Colonic mucosa (tissue), 4 donors: Measurements from ENCODE around the gene RHEX. TPM values are rescaled to one million over a fixed set of nuclear protein-coding genes. Genes with fewer than 3 reads are reported as not detected.
A peak's percentile ranks its signal among the peaks of the same experiment; 100 is the strongest.

ENCODE experiments used
- DNase-seq: peaks from one replicate; pipeline ENCODE4 v3.0.0-alpha.2; 2020
- H3K27ac ChIP-seq: fragments of 200-600 bp; one replicate; pipeline ENCODE4 v1.8.0; 2021
- H3K27me3 ChIP-seq: fragments of 200-600 bp; one replicate; pipeline ENCODE4 v1.8.0; 2021
- H3K36me3 ChIP-seq: fragments of 200-600 bp; one replicate; pipeline ENCODE4 v1.8.0; 2021
- H3K4me1 ChIP-seq: fragments of 200-600 bp; one replicate; pipeline ENCODE4 v1.8.0; 2021; ENCODE audit warnings: mild to moderate bottlenecking
- H3K4me3 ChIP-seq: fragments of 200-600 bp; one replicate; pipeline ENCODE4 v1.8.0; 2021
- H3K9ac ChIP-seq, 2 donors: one replicate each; pipeline ENCODE4 v1.7.0; 2013; ENCODE audit warnings: control low read depth in 2 of 2, low read depth in 2 of 2, low read length in 2 of 2
- H3K9me3 ChIP-seq: fragments of 200-600 bp; one replicate; pipeline ENCODE4 v1.8.0; 2021
- intact Hi-C: fragments of 100-400 bp; cut with DNase I; formaldehyde crosslinking; loops from one replicate; pipeline ENCODE4 v1.14.1; 2022
- total RNA-seq, 2 donors: library from RNA; stranded (reverse); fragmentation: NEBNext Ultra II Directional in 1 of 2; extraction: Animal tissue kit (Norgen Biotek cat#: 25700) in 1 of 2; gene quantifications; one replicate each; pipeline ENCODE4 v1.2.1, GENCODE V29; 2021
- TF ChIP-seq, protein P1 (sequence below): fragments of 200-600 bp; IDR thresholded peaks from one replicate; pipeline ENCODE4 v1.8.0; 2022; ENCODE audit warnings: antibody characterized with exemption, mild to moderate bottlenecking
- donor health status: healthy.
- donor health status: DM: no; HTN: no; CAD: no.
- donor health status: DM: no; HTN: no; CAD: no.

RHEX gene
- total RNA-seq, 2 donors from 2014 or later: 1.1 to 1.4 TPM

DNA sequence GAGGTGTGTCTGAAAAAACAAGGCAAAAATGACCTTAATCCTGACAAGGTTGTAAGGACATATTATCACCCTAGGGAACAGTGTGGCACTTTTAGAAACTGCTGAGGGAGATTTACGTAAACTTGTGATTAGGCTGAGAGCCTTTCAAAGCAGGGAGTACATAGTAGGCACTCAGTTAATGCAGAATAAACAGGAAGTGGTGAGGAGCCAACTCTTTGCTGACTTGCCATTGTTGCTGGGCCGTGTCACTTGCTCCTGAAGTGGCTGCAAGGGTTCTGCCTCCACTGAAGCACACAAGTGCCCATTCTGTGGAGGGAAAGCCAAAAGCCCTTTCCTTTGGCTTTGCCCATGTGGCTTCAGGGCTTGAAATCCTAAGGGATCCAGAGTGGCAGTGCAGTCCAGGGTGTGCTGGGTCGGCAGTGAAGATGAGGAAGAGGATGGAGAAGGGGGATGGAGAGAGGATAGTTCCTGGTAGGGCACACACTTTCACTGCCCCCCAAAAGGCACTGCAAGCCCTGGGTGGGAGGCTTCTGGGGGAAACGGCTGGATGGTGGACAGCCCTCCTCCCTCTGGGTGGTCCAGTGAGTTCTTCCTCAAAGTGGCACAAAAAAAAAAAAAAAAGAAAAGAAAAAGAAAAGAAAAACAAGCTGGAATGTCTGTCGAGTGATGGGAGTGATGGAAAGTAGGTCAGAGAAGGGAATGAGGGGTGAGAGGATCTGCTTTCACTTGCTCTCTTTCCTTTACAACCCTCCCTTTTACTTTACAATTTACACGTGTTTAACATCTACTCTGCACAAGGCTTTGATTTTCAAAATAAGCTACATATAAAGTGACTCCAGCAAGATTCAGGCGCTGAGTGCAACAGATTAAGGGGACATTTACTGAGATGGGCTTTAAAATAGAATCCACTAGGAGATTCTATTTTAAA, 13.7 kb upstream of the RHEX start:
- H3K27me3 ChIP-seq: no peaks in the 10 kb centered on the region
- no peaks in the 10 kb centered on the region for H3K9me3 ChIP-seq
- H3K27ac ChIP-seq: no peak overlapping the region
- H3K4me1 ChIP-seq: no peaks in the 10 kb centered on the region
- TF ChIP-seq, protein P1, sequence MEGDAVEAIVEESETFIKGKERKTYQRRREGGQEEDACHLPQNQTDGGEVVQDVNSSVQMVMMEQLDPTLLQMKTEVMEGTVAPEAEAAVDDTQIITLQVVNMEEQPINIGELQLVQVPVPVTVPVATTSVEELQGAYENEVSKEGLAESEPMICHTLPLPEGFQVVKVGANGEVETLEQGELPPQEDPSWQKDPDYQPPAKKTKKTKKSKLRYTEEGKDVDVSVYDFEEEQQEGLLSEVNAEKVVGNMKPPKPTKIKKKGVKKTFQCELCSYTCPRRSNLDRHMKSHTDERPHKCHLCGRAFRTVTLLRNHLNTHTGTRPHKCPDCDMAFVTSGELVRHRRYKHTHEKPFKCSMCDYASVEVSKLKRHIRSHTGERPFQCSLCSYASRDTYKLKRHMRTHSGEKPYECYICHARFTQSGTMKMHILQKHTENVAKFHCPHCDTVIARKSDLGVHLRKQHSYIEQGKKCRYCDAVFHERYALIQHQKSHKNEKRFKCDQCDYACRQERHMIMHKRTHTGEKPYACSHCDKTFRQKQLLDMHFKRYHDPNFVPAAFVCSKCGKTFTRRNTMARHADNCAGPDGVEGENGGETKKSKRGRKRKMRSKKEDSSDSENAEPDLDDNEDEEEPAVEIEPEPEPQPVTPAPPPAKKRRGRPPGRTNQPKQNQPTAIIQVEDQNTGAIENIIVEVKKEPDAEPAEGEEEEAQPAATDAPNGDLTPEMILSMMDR: no peak
- no peaks in the 10 kb centered on the region for H3K36me3 ChIP-seq
- no peak overlapping the region for H3K9ac ChIP-seq
- intact Hi-C loops: no loop called here
- H3K4me3 ChIP-seq: no peak overlapping the region
- no peak for DNase-seq

- H3K27ac ChIP-seq: no peak overlapping the region
- no peak overlapping the region for H3K9ac ChIP-seq
- no peak overlapping the region for H3K4me3 ChIP-seq
- no peaks in the 10 kb centered on the region for H3K36me3 ChIP-seq
- H3K4me1 ChIP-seq: no peaks in the 10 kb centered on the region
- no peaks in the 10 kb centered on the region for H3K27me3 ChIP-seq
- no peaks in the 10 kb centered on the region for H3K9me3 ChIP-seq
- TF ChIP-seq, protein P1: no peak
- intact Hi-C loops: no loop called here
- DNase-seq: no peak
These were observed 12.6 kb upstream of the RHEX start for GRCh38 chr1:206040328-206040727.

DNA sequence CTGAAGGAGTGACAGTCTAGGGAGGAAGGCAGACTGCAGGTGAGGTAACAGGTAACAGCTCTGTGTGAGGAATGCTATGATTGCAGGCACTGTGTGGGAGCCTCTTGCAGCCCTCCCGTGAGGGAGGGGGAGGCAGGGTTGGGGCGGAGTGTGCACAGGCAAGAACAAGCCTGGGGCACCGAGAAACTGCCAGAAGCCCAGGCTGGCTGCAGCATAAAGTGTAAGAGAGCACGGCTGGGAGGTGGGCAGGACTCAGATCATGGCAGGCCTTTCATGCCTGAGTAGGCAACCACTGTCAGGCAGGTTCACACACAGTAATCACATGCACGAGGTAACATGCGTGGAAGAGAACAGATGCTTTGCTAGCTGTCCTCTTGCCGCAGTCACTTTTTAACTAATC, 11.3 kb upstream of the RHEX start:
- H3K27ac ChIP-seq: no peak overlapping the region
- no peak overlapping the region for H3K9ac ChIP-seq
- H3K27me3 ChIP-seq: no peaks in the 10 kb centered on the region
- no peaks in the 10 kb centered on the region for H3K4me1 ChIP-seq
- no peaks in the 10 kb centered on the region for H3K9me3 ChIP-seq
- H3K36me3 ChIP-seq: no peaks in the 10 kb centered on the region
- DNase-seq: peak; percentile 17
- intact Hi-C loops: no loop called here
- H3K4me3 ChIP-seq: no peak overlapping the region
- TF ChIP-seq, protein P1: no peak

- Histone ChIP-seq H3K27ac (no peak overlapping the region), H3K4me1 (no peaks in the 10 kb centered on the region), H3K27me3 (no peaks in the 10 kb centered on the region), H3K9ac (no peak overlapping the region), H3K4me3 (no peak overlapping the region), H3K9me3 (no peaks in the 10 kb centered on the region), H3K36me3 (no peaks in the 10 kb centered on the region)
- TF ChIP-seq, protein P1: no peak
- DNase-seq: no peak
- intact Hi-C loops: no loop called here
These were observed 5.7 kb upstream of the RHEX start for GRCh38 chr1:206047271-206047670.

DNA sequence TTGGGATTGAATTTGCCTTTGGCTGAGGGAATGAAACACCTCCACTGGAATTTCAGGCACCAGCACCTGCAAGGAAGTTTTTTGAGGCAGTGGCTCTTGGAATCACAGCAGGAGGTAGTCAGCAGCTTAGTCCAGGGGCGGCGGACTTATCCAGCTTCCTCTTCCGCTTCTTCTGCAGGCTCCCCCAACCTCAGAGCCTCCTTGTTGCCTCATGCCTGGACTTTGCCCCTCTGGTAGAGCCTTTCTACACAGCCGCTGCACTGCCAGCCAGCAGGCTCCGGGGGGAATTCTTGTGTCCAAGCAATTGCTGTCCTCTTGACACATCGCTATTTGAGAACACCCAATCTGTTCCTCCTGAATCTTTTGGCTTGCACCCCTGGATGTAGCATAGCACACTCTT, 4.4 kb upstream of the RHEX start:
- peak; percentile 80 for DNase-seq
- no peak overlapping the region for H3K9ac ChIP-seq
- no peaks in the 10 kb centered on the region for H3K36me3 ChIP-seq
- H3K27me3 ChIP-seq: no peaks in the 10 kb centered on the region
- no peaks in the 10 kb centered on the region for H3K4me1 ChIP-seq
- intact Hi-C loops: no loop called here
- H3K9me3 ChIP-seq: no peaks in the 10 kb centered on the region
- TF ChIP-seq, protein P1: no peak
- no peak overlapping the region for H3K27ac ChIP-seq
- H3K4me3 ChIP-seq: no peak overlapping the region
